HG02798 (cell line): ENCODE results near the gene TBL1X.
"Not testable (repeated sequence)": the region's sequence is repeated elsewhere in the genome, so short reads cannot be mapped to it uniquely, and the experiment has no call there.

Experiments
- ATAC-seq: cut with Tn5 transposase; IDR thresholded peaks from one replicate; pipeline ENCODE4 v1.9.1; 2021; ENCODE audit warnings: mild to moderate bottlenecking; ENCODE audit not compliant: unreplicated experiment, poor library complexity

Gene TBL1X

GRCh38 chrX:9530848-9531274 lies 66.0 kb downstream of the TBL1X start:
- peak; percentile 84 for ATAC-seq

- no peak for ATAC-seq
These were observed 67.5 kb downstream of the TBL1X start for GRCh38 chrX:9532349-9532748.

- ATAC-seq = no peak
These were observed 68.8 kb downstream of the TBL1X start for GRCh38 chrX:9533611-9534010.

- ATAC-seq = no peak
These were observed 69.8 kb downstream of the TBL1X start for GRCh38 chrX:9534686-9535085.

- ATAC-seq = no peak
These were observed 70.2 kb downstream of the TBL1X start for GRCh38 chrX:9535101-9535500.

GRCh38 chrX:9536156-9536555 lies 71.3 kb downstream of the TBL1X start:
- not testable (repeated sequence) for ATAC-seq

- ATAC-seq = no peak
These were observed 72.9 kb downstream of the TBL1X start for GRCh38 chrX:9537781-9538180.

GRCh38 chrX:9538544-9539045 lies 73.7 kb downstream of the TBL1X start:
- ATAC-seq = no peak

- ATAC-seq = no peak
These were observed 74.9 kb downstream of the TBL1X start for GRCh38 chrX:9539605-9540387.

- no peak for ATAC-seq
These were observed 77.4 kb downstream of the TBL1X start for GRCh38 chrX:9542106-9542760.

GRCh38 chrX:9542761-9543111 lies 77.9 kb downstream of the TBL1X start:
- no peak for ATAC-seq

- ATAC-seq = no peak
These were observed 90.5 kb downstream of the TBL1X start for GRCh38 chrX:9555354-9555753.

- no peak for ATAC-seq
These were observed 92.2 kb downstream of the TBL1X start for GRCh38 chrX:9557091-9557490.

- ATAC-seq = no peak
These were observed 92.7 kb downstream of the TBL1X start for GRCh38 chrX:9557521-9557920.

- no peak for ATAC-seq
These were observed 93.8 kb downstream of the TBL1X start for GRCh38 chrX:9558615-9559014.

- ATAC-seq = no peak
These were observed 95.4 kb downstream of the TBL1X start for GRCh38 chrX:9560219-9560618.

- no peak for ATAC-seq
These were observed 96.3 kb downstream of the TBL1X start for GRCh38 chrX:9561199-9561598.

GRCh38 chrX:9562851-9563250 lies 98.0 kb downstream of the TBL1X start:
- ATAC-seq = no peak

- no peak for ATAC-seq
These were observed 101.3 kb downstream of the TBL1X start for GRCh38 chrX:9566150-9566621.

GRCh38 chrX:9569876-9570301 lies 105.0 kb downstream of the TBL1X start:
- no peak for ATAC-seq

GRCh38 chrX:9573282-9574106 lies 108.6 kb downstream of the TBL1X start:
- ATAC-seq = peak; percentile 30
